Panc1 (cell line): ENCODE measurements around the gene SCYGR3. TPM values are rescaled to one million over a fixed set of nuclear protein-coding genes. Genes with fewer than 3 reads are reported as not detected.

Experiments
- ATAC-seq: fragments of 200-7000 bp; cut with Tn5 transposase; 2 replicates; pipeline ENCODE4 v1.9.1; 2020; ENCODE audit warnings: mild to moderate bottlenecking, moderate library complexity
- BruUV-seq: library from RNA; stranded (reverse); fragments of 400-500 nt; replicated peaks from 2 replicates; lab custom pipeline; 2021; lab: Mats Ljungman, UMichigan
- CTCF ChIA-PET: fragments of 300-600 bp; sonication (Branson Sonifier 250); formaldehyde crosslinking; loops from one replicate; lab custom pipeline; 2022; ENCODE audit warnings: antibody characterized with exemption; lab: Charles Lee
- POLR2A ChIA-PET: fragments of 300-600 bp; sonication (Branson Sonifier 250); formaldehyde crosslinking; loops from one replicate; lab custom pipeline; 2022; ENCODE audit warnings: antibody characterized with exemption; lab: Charles Lee
- DNase-seq: peaks from one replicate; pipeline ENCODE4 v3.0.0-alpha.2; 2010; ENCODE audit warnings: low read depth, low spot score
- H3K27ac ChIP-seq: 2 replicates; pipeline ENCODE4 v1.5.1; 2011; ENCODE audit warnings: mild to moderate bottlenecking, low read length, inconsistent platforms
- H3K27me3 ChIP-seq: fragments of 200-500 bp; sonication (Bioruptor generic); 2 replicates; pipeline ENCODE4 v1.6.0; 2014; ENCODE audit warnings: low read length, inconsistent platforms; ENCODE audit not compliant: control insufficient read depth, insufficient read depth
- H3K36me3 ChIP-seq: fragments of 200-500 bp; sonication (Bioruptor generic); 2 replicates; pipeline ENCODE4 v1.5.1; 2014; ENCODE audit warnings: inconsistent platforms, mild to moderate bottlenecking, low read length, moderate library complexity; ENCODE audit not compliant: control insufficient read depth, insufficient read depth
- H3K4me1 ChIP-seq: 2 replicates; pipeline ENCODE4 v1.5.1; 2011; ENCODE audit warnings: inconsistent platforms, mild to moderate bottlenecking, low read length, moderate library complexity; ENCODE audit not compliant: control insufficient read depth, insufficient read depth
- H3K4me3 ChIP-seq, 2 experiments: 2 replicates each; pipeline ENCODE4 v1.5.1; 2011 to 2012; ENCODE audit warnings: low read depth in 2 of 2, low read length in 2 of 2, mild to moderate bottlenecking in 2 of 2, inconsistent platforms in 1 of 2, moderate library complexity in 1 of 2
- H3K9me3 ChIP-seq: fragments of 200-500 bp; sonication (Bioruptor generic); 2 replicates; pipeline ENCODE4 v1.5.1; 2014; ENCODE audit warnings: low read depth, mild to moderate bottlenecking, inconsistent platforms, low read length, moderate library complexity; ENCODE audit not compliant: control insufficient read depth, insufficient read depth
- POLR2AphosphoS5 ChIP-seq: IDR thresholded peaks from 2 replicates; pipeline ENCODE4 v1.6.1; 2012; ENCODE audit warnings: mild to moderate bottlenecking, low read depth, low read length, moderate library complexity
- SIN3A ChIP-seq: IDR thresholded peaks from 2 replicates; pipeline ENCODE4 v1.6.1; 2012; ENCODE audit warnings: low read depth, mild to moderate bottlenecking, low read length, moderate library complexity, borderline replicate concordance; ENCODE audit not compliant: insufficient read depth
- TCF7L2 ChIP-seq: IDR thresholded peaks from 2 replicates; pipeline ENCODE4 v1.6.1; 2011; ENCODE audit warnings: mild to moderate bottlenecking, low read depth, low read length, inconsistent platforms
- in situ Hi-C: cut with HindIII; loops from 2 replicates; pipeline ENCODE4 v1.10.0; 2016; ENCODE audit warnings: low sequenced_read_pairs, low pct_unique_long_range_greater_than_20kb
- intact Hi-C: fragments of 100-400 bp; cut with micrococcal nuclease; formaldehyde crosslinking; loops from one replicate; pipeline ENCODE4 v1.10.0; 2022; ENCODE audit not compliant: unreplicated experiment
- total RNA-seq: library from RNA; stranded (reverse); gene quantifications from one replicate; pipeline ENCODE4 v1.2.1, GENCODE V29; 2021; ENCODE audit not compliant: unreplicated experiment
- TF ChIP-seq, protein P1 (sequence below), 2 experiments: IDR thresholded peaks; 2 replicates each; pipeline ENCODE4 v1.6.1; 2011 to 2012; ENCODE audit warnings: low read depth in 2 of 2, control low read depth in 1 of 2, low read length in 1 of 2, mild to moderate bottlenecking in 1 of 2, moderate library complexity in 1 of 2; ENCODE audit not compliant: insufficient read depth in 1 of 2
- TF ChIP-seq, protein P2 (sequence below): fragments of 450-650 bp; IDR thresholded peaks from 2 replicates; pipeline ENCODE4 v1.5.1; 2017; ENCODE audit warnings: mild to moderate bottlenecking

The SCYGR3 gene
- total RNA-seq, 1 experiment from 2014 or later: not detected

DNA sequence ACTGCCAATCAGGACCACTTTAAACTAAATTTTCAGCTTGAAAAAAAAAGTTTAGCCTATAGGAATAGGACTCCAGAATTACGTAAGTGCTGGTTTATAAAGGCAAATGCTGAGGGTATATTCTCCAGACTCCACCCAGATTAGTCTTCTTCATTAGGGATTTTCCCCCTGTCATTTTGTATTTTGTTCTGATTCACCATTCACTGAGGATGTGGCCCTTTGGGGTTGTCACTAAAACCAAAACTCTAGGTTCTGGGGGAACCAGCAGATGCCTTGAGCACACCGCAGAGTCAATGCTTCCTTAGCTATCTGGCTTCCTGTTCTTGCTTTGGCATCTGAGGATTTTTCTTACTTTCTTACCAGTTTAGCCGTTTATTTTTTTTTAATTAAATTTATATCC, 13.1 kb upstream of the SCYGR3 start:
- in situ Hi-C loops (no loop called here), intact Hi-C loops (no loop called here)
- H3K36me3 ChIP-seq: no peaks in the 10 kb centered on the region
- H3K27ac ChIP-seq: no peak overlapping the region
- ChIA-PET CTCF (no interaction called here), POLR2A (no interaction called here)
- H3K27me3 ChIP-seq: peaks cover 11% of the 10 kb centered on the region
- BruUV-seq: no TSS peak
- TF ChIP-seq TCF7L2 (no peak), POLR2AphosphoS5 (no peak), SIN3A (no peak)
- TF ChIP-seq, protein P1, sequence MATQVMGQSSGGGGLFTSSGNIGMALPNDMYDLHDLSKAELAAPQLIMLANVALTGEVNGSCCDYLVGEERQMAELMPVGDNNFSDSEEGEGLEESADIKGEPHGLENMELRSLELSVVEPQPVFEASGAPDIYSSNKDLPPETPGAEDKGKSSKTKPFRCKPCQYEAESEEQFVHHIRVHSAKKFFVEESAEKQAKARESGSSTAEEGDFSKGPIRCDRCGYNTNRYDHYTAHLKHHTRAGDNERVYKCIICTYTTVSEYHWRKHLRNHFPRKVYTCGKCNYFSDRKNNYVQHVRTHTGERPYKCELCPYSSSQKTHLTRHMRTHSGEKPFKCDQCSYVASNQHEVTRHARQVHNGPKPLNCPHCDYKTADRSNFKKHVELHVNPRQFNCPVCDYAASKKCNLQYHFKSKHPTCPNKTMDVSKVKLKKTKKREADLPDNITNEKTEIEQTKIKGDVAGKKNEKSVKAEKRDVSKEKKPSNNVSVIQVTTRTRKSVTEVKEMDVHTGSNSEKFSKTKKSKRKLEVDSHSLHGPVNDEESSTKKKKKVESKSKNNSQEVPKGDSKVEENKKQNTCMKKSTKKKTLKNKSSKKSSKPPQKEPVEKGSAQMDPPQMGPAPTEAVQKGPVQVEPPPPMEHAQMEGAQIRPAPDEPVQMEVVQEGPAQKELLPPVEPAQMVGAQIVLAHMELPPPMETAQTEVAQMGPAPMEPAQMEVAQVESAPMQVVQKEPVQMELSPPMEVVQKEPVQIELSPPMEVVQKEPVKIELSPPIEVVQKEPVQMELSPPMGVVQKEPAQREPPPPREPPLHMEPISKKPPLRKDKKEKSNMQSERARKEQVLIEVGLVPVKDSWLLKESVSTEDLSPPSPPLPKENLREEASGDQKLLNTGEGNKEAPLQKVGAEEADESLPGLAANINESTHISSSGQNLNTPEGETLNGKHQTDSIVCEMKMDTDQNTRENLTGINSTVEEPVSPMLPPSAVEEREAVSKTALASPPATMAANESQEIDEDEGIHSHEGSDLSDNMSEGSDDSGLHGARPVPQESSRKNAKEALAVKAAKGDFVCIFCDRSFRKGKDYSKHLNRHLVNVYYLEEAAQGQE (IDR thresholded peaks at IDR 0.05; ENCODE audit: insufficient read depth in 1 of 2, low read depth in 2 of 2, low read length in 1 of 2): no peak
- TF ChIP-seq, protein P2, sequence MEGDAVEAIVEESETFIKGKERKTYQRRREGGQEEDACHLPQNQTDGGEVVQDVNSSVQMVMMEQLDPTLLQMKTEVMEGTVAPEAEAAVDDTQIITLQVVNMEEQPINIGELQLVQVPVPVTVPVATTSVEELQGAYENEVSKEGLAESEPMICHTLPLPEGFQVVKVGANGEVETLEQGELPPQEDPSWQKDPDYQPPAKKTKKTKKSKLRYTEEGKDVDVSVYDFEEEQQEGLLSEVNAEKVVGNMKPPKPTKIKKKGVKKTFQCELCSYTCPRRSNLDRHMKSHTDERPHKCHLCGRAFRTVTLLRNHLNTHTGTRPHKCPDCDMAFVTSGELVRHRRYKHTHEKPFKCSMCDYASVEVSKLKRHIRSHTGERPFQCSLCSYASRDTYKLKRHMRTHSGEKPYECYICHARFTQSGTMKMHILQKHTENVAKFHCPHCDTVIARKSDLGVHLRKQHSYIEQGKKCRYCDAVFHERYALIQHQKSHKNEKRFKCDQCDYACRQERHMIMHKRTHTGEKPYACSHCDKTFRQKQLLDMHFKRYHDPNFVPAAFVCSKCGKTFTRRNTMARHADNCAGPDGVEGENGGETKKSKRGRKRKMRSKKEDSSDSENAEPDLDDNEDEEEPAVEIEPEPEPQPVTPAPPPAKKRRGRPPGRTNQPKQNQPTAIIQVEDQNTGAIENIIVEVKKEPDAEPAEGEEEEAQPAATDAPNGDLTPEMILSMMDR: no peak
- H3K4me3 ChIP-seq: no peak overlapping the region
- H3K4me1 ChIP-seq: no peaks in the 10 kb centered on the region
- no peak for ATAC-seq
- H3K9me3 ChIP-seq: no peaks in the 10 kb centered on the region
- DNase-seq: no peak

DNA sequence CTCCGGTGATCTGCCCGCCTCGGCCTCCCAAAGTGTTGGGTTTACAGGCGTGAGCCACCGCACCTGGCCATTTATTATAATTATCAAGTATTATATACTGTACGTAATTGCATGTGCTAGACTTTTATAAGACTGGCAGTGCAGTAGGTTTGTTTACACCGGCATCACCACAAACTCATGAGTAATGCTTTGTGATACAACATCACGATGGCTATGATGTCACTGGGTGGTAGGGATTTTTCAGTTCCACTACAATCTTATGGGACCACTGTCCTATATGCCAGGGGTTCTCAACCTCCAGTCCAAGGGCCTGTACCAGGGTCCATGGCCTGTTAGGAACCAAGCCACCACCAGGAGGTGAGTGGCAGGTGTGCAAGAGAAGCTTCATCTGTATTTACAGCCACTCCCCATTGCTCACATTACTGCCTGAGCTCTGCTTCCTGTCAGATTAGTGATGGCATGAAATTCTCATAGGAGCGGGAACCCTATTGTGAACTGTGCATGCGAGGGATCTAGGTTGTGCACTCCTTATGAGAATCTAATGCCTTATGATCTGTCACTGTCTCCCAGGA, 12.0 kb upstream of the SCYGR3 start:
- CTCF ChIA-PET: no interaction called here
- no peaks in the 10 kb centered on the region for H3K36me3 ChIP-seq
- intact Hi-C loops: no loop called here
- DNase-seq (peak; percentile 30), ATAC-seq (no peak)
- H3K4me1 ChIP-seq: no peaks in the 10 kb centered on the region
- POLR2A ChIA-PET: no interaction called here
- H3K9me3 ChIP-seq: no peaks in the 10 kb centered on the region
- in situ Hi-C loops: no loop called here
- no peak overlapping the region for H3K4me3 ChIP-seq
- TF ChIP-seq TCF7L2 (no peak), SIN3A (no peak), POLR2AphosphoS5 (no peak)
- TF ChIP-seq, protein P1 (IDR thresholded peaks at IDR 0.05; ENCODE audit: insufficient read depth in 1 of 2, low read depth in 2 of 2, low read length in 1 of 2): no peak
- TF ChIP-seq, protein P2: no peak
- H3K27ac ChIP-seq: no peak overlapping the region
- no TSS peak for BruUV-seq
- peaks cover 9% of the 10 kb centered on the region for H3K27me3 ChIP-seq
